Measurements from ENCODE around the gene COL1A1. TPM values are rescaled to one million over a fixed set of nuclear protein-coding genes. Genes with fewer than 3 reads are reported as not detected.

The COL1A1 gene
- total and polyA plus RNA-seq, 2 of the 13 experiments (the other 11 are each of a cell fraction or from before 2014, with no cell fraction given) = 0.05 TPM; not detected in 1

- CTCF ChIA-PET (ENCODE audit: low intra/inter-chr PET ratio, low total read pairs) = no interaction called here
- no peak for TF ChIP-seq ZNF740 (CRISPR knock-in tag; IDR thresholded peaks at IDR 0.05)
- no peak for TF ChIP-seq ARNTL (CRISPR knock-in tag; IDR thresholded peaks at IDR 0.05)
- no peak for TF ChIP-seq TFDP1 (CRISPR knock-in tag; IDR thresholded peaks at IDR 0.05; ENCODE audit: borderline replicate concordance)
- TF ChIP-seq, protein P1, sequence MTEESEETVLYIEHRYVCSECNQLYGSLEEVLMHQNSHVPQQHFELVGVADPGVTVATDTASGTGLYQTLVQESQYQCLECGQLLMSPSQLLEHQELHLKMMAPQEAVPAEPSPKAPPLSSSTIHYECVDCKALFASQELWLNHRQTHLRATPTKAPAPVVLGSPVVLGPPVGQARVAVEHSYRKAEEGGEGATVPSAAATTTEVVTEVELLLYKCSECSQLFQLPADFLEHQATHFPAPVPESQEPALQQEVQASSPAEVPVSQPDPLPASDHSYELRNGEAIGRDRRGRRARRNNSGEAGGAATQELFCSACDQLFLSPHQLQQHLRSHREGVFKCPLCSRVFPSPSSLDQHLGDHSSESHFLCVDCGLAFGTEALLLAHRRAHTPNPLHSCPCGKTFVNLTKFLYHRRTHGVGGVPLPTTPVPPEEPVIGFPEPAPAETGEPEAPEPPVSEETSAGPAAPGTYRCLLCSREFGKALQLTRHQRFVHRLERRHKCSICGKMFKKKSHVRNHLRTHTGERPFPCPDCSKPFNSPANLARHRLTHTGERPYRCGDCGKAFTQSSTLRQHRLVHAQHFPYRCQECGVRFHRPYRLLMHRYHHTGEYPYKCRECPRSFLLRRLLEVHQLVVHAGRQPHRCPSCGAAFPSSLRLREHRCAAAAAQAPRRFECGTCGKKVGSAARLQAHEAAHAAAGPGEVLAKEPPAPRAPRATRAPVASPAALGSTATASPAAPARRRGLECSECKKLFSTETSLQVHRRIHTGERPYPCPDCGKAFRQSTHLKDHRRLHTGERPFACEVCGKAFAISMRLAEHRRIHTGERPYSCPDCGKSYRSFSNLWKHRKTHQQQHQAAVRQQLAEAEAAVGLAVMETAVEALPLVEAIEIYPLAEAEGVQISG (CRISPR knock-in tag; IDR thresholded peaks at IDR 0.05) = no peak
- TF ChIP-seq MED13 (CRISPR knock-in tag; IDR thresholded peaks at IDR 0.05) = no peak
- TF ChIP-seq HNRNPK (IDR thresholded peaks at IDR 0.05; ENCODE audit: low read depth, low read length, poor library complexity, severe bottlenecking) = no peak
- TF ChIP-seq, protein P2, sequence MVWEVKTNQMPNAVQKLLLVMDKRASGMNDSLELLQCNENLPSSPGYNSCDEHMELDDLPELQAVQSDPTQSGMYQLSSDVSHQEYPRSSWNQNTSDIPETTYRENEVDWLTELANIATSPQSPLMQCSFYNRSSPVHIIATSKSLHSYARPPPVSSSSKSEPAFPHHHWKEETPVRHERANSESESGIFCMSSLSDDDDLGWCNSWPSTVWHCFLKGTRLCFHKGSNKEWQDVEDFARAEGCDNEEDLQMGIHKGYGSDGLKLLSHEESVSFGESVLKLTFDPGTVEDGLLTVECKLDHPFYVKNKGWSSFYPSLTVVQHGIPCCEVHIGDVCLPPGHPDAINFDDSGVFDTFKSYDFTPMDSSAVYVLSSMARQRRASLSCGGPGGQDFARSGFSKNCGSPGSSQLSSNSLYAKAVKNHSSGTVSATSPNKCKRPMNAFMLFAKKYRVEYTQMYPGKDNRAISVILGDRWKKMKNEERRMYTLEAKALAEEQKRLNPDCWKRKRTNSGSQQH (CRISPR knock-in tag; IDR thresholded peaks at IDR 0.05; ENCODE audit: low read depth) = no peak
- no peak for TF ChIP-seq HMG20A (CRISPR knock-in tag; IDR thresholded peaks at IDR 0.05; ENCODE audit: borderline replicate concordance)
- TF ChIP-seq ZNF530 (CRISPR knock-in tag; IDR thresholded peaks at IDR 0.05; ENCODE audit: low read depth) = no peak
- no peak for TF ChIP-seq ZNF263 (CRISPR knock-in tag; IDR thresholded peaks at IDR 0.05)
- TF ChIP-seq, protein P3, sequence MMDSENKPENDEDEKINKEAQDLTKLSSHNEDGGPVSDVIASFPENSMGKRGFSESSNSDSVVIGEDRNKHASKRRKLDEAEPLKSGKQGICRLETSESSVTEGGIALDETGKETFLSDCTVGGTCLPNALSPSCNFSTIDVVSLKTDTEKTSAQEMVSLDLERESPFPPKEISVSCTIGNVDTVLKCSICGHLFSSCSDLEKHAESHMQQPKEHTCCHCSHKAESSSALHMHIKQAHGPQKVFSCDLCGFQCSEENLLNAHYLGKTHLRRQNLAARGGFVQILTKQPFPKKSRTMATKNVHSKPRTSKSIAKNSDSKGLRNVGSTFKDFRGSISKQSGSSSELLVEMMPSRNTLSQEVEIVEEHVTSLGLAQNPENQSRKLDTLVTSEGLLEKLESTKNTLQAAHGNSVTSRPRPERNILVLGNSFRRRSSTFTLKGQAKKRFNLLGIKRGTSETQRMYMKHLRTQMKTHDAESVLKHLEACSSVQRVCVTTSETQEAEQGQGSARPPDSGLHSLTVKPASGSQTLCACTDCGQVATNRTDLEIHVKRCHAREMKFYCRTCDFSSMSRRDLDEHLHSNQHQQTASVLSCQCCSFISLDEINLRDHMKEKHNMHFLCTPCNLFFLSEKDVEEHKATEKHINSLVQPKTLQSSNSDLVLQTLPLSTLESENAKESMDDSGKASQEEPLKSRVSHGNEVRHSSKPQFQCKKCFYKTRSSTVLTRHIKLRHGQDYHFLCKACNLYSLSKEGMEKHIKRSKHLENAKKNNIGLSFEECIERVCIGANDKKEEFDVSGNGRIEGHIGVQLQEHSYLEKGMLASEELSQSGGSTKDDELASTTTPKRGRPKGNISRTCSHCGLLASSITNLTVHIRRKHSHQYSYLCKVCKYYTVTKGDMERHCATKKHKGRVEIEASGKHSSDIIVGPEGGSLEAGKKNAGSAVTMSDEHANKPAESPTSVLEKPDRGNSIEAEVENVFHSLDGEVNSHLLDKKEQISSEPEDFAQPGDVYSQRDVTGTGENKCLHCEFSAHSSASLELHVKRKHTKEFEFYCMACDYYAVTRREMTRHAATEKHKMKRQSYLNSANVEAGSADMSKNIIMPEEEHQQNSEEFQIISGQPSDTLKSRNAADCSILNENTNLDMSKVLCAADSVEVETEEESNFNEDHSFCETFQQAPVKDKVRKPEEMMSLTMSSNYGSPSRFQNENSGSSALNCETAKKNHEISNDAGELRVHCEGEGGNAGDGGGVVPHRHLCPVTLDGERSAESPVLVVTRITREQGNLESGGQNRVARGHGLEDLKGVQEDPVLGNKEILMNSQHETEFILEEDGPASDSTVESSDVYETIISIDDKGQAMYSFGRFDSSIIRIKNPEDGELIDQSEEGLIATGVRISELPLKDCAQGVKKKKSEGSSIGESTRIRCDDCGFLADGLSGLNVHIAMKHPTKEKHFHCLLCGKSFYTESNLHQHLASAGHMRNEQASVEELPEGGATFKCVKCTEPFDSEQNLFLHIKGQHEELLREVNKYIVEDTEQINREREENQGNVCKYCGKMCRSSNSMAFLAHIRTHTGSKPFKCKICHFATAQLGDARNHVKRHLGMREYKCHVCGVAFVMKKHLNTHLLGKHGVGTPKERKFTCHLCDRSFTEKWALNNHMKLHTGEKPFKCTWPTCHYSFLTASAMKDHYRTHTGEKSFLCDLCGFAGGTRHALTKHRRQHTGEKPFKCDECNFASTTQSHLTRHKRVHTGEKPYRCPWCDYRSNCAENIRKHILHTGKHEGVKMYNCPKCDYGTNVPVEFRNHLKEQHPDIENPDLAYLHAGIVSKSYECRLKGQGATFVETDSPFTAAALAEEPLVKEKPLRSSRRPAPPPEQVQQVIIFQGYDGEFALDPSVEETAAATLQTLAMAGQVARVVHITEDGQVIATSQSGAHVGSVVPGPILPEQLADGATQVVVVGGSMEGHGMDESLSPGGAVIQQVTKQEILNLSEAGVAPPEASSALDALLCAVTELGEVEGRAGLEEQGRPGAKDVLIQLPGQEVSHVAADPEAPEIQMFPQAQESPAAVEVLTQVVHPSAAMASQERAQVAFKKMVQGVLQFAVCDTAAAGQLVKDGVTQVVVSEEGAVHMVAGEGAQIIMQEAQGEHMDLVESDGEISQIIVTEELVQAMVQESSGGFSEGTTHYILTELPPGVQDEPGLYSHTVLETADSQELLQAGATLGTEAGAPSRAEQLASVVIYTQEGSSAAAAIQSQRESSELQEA (CRISPR knock-in tag; IDR thresholded peaks at IDR 0.05; ENCODE audit: not compliant biosample characterization) = no peak
These were observed 64.4 kb downstream of the COL1A1 start for GRCh38 chr17:50137042-50137441.

More at GRCh38 chr17:50137042-50137441, 64.4 kb downstream of the COL1A1 start:
- H3K4me3 ChIP-seq (replicated peaks in 1 of 3; ENCODE audit: insufficient read depth in 1 of 3, low read depth in 2 of 3, low read length in 3 of 3) = no peak overlapping the region
- POLR2A ChIA-PET = no interaction called here
- H3K4me1 ChIP-seq (ENCODE audit: insufficient read depth, low read length) = peaks cover 31% of the 10 kb centered on the region
- peaks cover 41 to 49% of the 10 kb centered on the region in 2 experiments; a peak in 4 of 5 replicates for H3K36me3 ChIP-seq (replicated peaks in 1 of 2; ENCODE audit: control insufficient read depth in 1 of 2, insufficient read depth in 2 of 2, low read length in 2 of 2)
- H3K27me3 ChIP-seq (ENCODE audit: control insufficient read depth in 1 of 2, insufficient read depth in 2 of 2, low read length in 2 of 2) = no peaks in the 10 kb centered on the region
- in situ Hi-C loops (cut with HindIII; ENCODE audit: extremely low pct_ligation_motif_present, low pct_unique_long_range_greater_than_20kb) = no loop called here
- DNase-seq (ENCODE audit: low spot score) (no peak), ATAC-seq (no peak), FAIRE-seq (no peak)
- peaks cover 6% of the 10 kb centered on the region; the same call in 1 of the 2 replicates for H4K20me1 ChIP-seq (ENCODE audit: insufficient read depth, low read length)
- no peak overlapping the region for H3K27ac ChIP-seq (ENCODE audit: extremely low read length, insufficient read depth, low read length)
- H3K9me3 ChIP-seq (ENCODE audit: low read length) = no peaks in the 10 kb centered on the region
- intact Hi-C loops (cut with micrococcal nuclease; ENCODE audit: unreplicated experiment) = no loop called here
- no peak overlapping the region for H3K9ac ChIP-seq (ENCODE audit: insufficient read depth, low read depth, low read length)
- no peak overlapping the region for H3K4me2 ChIP-seq (ENCODE audit: low read depth, low read length)
- H3K79me2 ChIP-seq (ENCODE audit: insufficient read depth, low read length) = no peaks in the 10 kb centered on the region
- BruUV-seq (replicated peaks) = no TSS peak
- WGBS (ENCODE audit: low lambda C conversion rate) = 98% methylated on average over 4 of the region's 4 CpGs
- no peak overlapping the region for H2AFZ ChIP-seq (ENCODE audit: low read length)
